Tibial nerve (tissue), 3 donors: Measurements from ENCODE around the gene PTK6.

Experiments
- POLR2A ChIP-seq, 2 donors: fragments of 450-650 bp; IDR thresholded peaks; one replicate each; pipeline ENCODE4 v1.6.1; 2017; ENCODE audit warnings: antibody characterized with exemption in 2 of 2, mild to moderate bottlenecking in 2 of 2, moderate library complexity in 2 of 2
- TF ChIP-seq, protein P1 (sequence below), 5 experiments: fragments of 200-600 bp in 3 of 5; fragments of 450-650 bp in 2 of 5; sonication (generic) in 3 of 5; IDR thresholded peaks; one replicate each; pipeline ENCODE4 v1.5.1; 2016 to 2019; ENCODE audit warnings: antibody characterized with exemption in 5 of 5, mild to moderate bottlenecking in 3 of 5, moderate library complexity in 2 of 5

DNA sequence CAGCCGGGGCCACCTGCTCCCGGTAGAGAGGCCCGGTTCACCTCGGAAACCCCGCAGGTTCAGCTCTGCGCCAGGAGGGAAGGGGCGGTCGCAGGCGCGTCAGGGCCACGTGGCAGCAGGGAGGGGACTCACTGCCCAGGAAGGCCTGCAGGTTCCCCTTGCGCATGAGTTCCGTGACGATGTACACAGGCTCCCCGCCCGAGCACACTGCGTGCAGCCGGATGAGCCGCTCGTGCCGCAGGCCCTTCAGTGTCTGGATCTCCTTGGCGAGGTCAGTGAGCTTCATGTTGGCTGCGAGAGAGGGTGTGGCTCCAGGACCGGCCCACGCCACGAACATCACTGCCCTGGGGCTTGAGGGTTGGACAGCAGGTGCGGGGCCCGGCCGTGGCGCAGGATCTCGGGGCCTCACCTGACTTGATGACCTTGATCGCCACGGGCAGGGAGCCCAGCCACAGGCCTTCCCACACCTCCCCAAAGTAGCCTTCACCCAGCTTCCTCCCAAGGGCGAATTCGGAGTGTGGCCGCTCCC, 4.9 kb upstream of the PTK6 start:
- TF ChIP-seq, protein P1, sequence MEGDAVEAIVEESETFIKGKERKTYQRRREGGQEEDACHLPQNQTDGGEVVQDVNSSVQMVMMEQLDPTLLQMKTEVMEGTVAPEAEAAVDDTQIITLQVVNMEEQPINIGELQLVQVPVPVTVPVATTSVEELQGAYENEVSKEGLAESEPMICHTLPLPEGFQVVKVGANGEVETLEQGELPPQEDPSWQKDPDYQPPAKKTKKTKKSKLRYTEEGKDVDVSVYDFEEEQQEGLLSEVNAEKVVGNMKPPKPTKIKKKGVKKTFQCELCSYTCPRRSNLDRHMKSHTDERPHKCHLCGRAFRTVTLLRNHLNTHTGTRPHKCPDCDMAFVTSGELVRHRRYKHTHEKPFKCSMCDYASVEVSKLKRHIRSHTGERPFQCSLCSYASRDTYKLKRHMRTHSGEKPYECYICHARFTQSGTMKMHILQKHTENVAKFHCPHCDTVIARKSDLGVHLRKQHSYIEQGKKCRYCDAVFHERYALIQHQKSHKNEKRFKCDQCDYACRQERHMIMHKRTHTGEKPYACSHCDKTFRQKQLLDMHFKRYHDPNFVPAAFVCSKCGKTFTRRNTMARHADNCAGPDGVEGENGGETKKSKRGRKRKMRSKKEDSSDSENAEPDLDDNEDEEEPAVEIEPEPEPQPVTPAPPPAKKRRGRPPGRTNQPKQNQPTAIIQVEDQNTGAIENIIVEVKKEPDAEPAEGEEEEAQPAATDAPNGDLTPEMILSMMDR (IDR thresholded peaks at IDR 0.05), result no peak
- TF ChIP-seq POLR2A (IDR thresholded peaks at IDR 0.05), result no peak
